ENCODE measurements around the gene GRIK1.

Gene GRIK1

GRCh38 chr21:29909571-29909970 lies 30.2 kb downstream of the GRIK1 start:
- no peak for DNase-seq (ENCODE audit: low spot score)

GRCh38 chr21:29904359-29905282 lies 35.2 kb downstream of the GRIK1 start:
- DNase-seq (ENCODE audit: low spot score): peak; percentile 3

- no peak for DNase-seq (ENCODE audit: low spot score)
These were observed 42.9 kb downstream of the GRIK1 start for GRCh38 chr21:29896884-29897283.

- no peak for DNase-seq (ENCODE audit: low spot score)
These were observed 46.1 kb downstream of the GRIK1 start for GRCh38 chr21:29893687-29894086.

GRCh38 chr21:29892379-29892778 lies 47.4 kb downstream of the GRIK1 start:
- no peak for DNase-seq (ENCODE audit: low spot score)

GRCh38 chr21:29888437-29888836 lies 51.4 kb downstream of the GRIK1 start:
- DNase-seq (ENCODE audit: low spot score): no peak

- no peak for DNase-seq (ENCODE audit: low spot score)
These were observed 52.3 kb downstream of the GRIK1 start for GRCh38 chr21:29887313-29888009.

GRCh38 chr21:29885491-29885890 lies 54.3 kb downstream of the GRIK1 start:
- no peak for DNase-seq (ENCODE audit: low spot score)

GRCh38 chr21:29875873-29876272 lies 63.9 kb downstream of the GRIK1 start:
- DNase-seq (ENCODE audit: low spot score): no peak

GRCh38 chr21:29875036-29875716 lies 64.6 kb downstream of the GRIK1 start:
- no peak for DNase-seq (ENCODE audit: low spot score)

GRCh38 chr21:29873908-29874307 lies 65.9 kb downstream of the GRIK1 start:
- no peak for DNase-seq (ENCODE audit: low spot score)

- DNase-seq (ENCODE audit: low spot score): no peak
These were observed 69.0 kb downstream of the GRIK1 start for GRCh38 chr21:29870814-29871213.

GRCh38 chr21:29867796-29868195 lies 72.0 kb downstream of the GRIK1 start:
- DNase-seq (ENCODE audit: low spot score): no peak

GRCh38 chr21:29860346-29860745 lies 79.5 kb downstream of the GRIK1 start:
- no peak for DNase-seq (ENCODE audit: low spot score)

- DNase-seq (ENCODE audit: low spot score): no peak
These were observed 82.6 kb downstream of the GRIK1 start for GRCh38 chr21:29857150-29857549.

- no peak for DNase-seq (ENCODE audit: low spot score)
These were observed 85.0 kb downstream of the GRIK1 start for GRCh38 chr21:29854795-29855194.

- no peak for DNase-seq (ENCODE audit: low spot score)
These were observed 88.2 kb downstream of the GRIK1 start for GRCh38 chr21:29851611-29852010.

- peak; percentile 32 for DNase-seq (ENCODE audit: low spot score)
These were observed 90.0 kb downstream of the GRIK1 start for GRCh38 chr21:29849735-29850176.

GRCh38 chr21:29843804-29844203 lies 96.0 kb downstream of the GRIK1 start:
- no peak for DNase-seq (ENCODE audit: low spot score)

GRCh38 chr21:29834617-29835016 lies 105.2 kb downstream of the GRIK1 start:
- no peak for DNase-seq (ENCODE audit: low spot score)

GRCh38 chr21:29832217-29832616 lies 107.6 kb downstream of the GRIK1 start:
- DNase-seq (ENCODE audit: low spot score): no peak

- no peak for DNase-seq (ENCODE audit: low spot score)
These were observed 110.1 kb downstream of the GRIK1 start for GRCh38 chr21:29829564-29830275.
